Measurements from ENCODE around the gene CDK4.

DNA sequence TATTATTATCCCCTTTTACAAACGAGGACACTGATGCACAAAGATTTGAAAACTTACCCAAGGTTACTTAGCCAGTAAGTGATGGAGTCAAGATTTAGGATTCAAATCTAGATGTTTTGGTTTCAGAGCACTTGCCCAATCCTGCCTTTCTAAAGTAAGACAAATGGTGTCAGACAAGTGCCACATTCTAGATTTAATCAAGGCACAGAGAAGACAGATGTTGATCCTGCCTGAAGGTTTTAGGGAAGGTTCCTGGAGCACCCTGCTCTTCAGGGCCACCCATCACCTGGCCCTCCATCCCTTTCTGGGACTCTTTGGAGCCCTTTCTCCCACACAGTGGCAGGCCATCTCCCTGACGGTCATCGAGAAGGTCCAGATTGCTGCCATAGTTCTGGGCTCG is 5.7 kb upstream of the CDK4 start:
- no peak for TF ChIP-seq TAF1 (IDR thresholded peaks at IDR 0.05; ENCODE audit: borderline replicate concordance, low read depth, low read length)
- TF ChIP-seq POLR2A (IDR thresholded peaks at IDR 0.05; ENCODE audit: low read depth, low read length) = no peak
- TF ChIP-seq POLR2AphosphoS5 (IDR thresholded peaks at IDR 0.05; ENCODE audit: low read depth, low read length) = no peak
